ENCODE results near the gene COL1A2. TPM values are rescaled to one million over a fixed set of nuclear protein-coding genes. Genes with fewer than 3 reads are reported as not detected.

The COL1A2 gene
- total and polyA plus RNA-seq, 2 of the 4 experiments (the other 2 are of a cell fraction), result 1,211 to 4,454 TPM

GRCh38 chr7:94380264-94380663 lies 14.4 kb upstream of the COL1A2 start:
- DNase-seq (no peak), ATAC-seq (ENCODE audit: low read depth) (no peak)
- Histone ChIP-seq H2AK5ac (ENCODE audit: low read depth, low read length) (no peak overlapping the region), H3K9me3 (ENCODE audit: control insufficient read depth, insufficient read depth, low read length) (no peaks in the 10 kb centered on the region), H3K9ac (ENCODE audit: low read depth, low read length) (no peak overlapping the region), H3K23ac (ENCODE audit: low read depth, low read length) (no peak overlapping the region), H3K4me3 (ENCODE audit: insufficient read depth, low read depth, low read length) (no peak overlapping the region), H4K5ac (ENCODE audit: low read depth, low read length) (no peak overlapping the region), H4K20me1 (ENCODE audit: insufficient read depth, low read length) (no peaks in the 10 kb centered on the region), H3K4me2 (ENCODE audit: low read depth, low read length) (no peak overlapping the region), H3K27ac (ENCODE audit: insufficient read depth, low read length) (no peak overlapping the region), H3K56ac (ENCODE audit: extremely low read depth, insufficient read depth, low read length) (no peak overlapping the region), H2BK120ac (ENCODE audit: low read depth, low read length) (peak overlapping the region; percentile 2; the same call in 1 of the 2 replicates), H2AK9ac (replicated peaks; ENCODE audit: low read depth, low read length, poor library complexity) (no peak overlapping the region), H3K9me1 (ENCODE audit: insufficient read depth, low read length) (peaks cover 5% of the 10 kb centered on the region; the same call in 1 of the 2 replicates), H4K91ac (ENCODE audit: insufficient read depth, low read depth, low read length) (no peak overlapping the region), H3K18ac (ENCODE audit: low read depth, low read length) (peak overlapping the region; percentile 41; the same call in 1 of the 2 replicates), H2BK5ac (ENCODE audit: low read depth, low read length, poor library complexity, severe bottlenecking) (no peak overlapping the region), H4K8ac (ENCODE audit: low read depth in 2 of 2, low read length in 2 of 2) (no peak overlapping the region), H2BK15ac (ENCODE audit: low read depth, low read length) (0 out of 3 replicates have a peak overlapping the region, but pooled peaks have one; percentile 1), H3K14ac (replicated peaks; ENCODE audit: low read depth, low read length) (no peak overlapping the region), H3K27me3 (ENCODE audit: control insufficient read depth, insufficient read depth, low read length) (no peaks in the 10 kb centered on the region), H3K4ac (ENCODE audit: low read depth, low read length) (no peak overlapping the region), H3K36me3 (ENCODE audit: control insufficient read depth, insufficient read depth, low read length) (no peaks in the 10 kb centered on the region), H2AFZ (replicated peaks; ENCODE audit: low read length, poor library complexity) (no peak overlapping the region), H2BK20ac (ENCODE audit: low read depth, low read length) (no peak overlapping the region), H3K79me1 (ENCODE audit: low read depth in 1 of 2, low read length in 2 of 2) (peaks cover 22 to 28% of the 10 kb centered on the region in 2 experiments; a peak in 3 of 4 replicates), H3K4me1 (ENCODE audit: control insufficient read depth, insufficient read depth, low read length) (peaks cover 25% of the 10 kb centered on the region)
- BruUV-seq (replicated peaks), result no TSS peak
- TF ChIP-seq RAD21 (IDR thresholded peaks at IDR 0.05; ENCODE audit: low read length) (no peak), NFE2L2 (IDR thresholded peaks at IDR 0.05; ENCODE audit: low read depth, low read length) (peak; percentile 21; the same call in 1 of the 2 replicates)
- intact Hi-C loops (cut with micrococcal nuclease) (no loop called here), dilution Hi-C loops (cut with HindIII; ENCODE audit: low sequenced_read_pairs, unreplicated experiment) (no loop called here), in situ Hi-C loops (cut with MboI; ENCODE audit: low sequenced_read_pairs) (no loop called here)
- ChIA-PET POLR2A (ENCODE audit: unreplicated experiment) (interaction anchor here (1.4 kb wide), 1 partner anchor 9 kb away, joined by 3 read pairs; no protein-coding TSS in a partner anchor), CTCF (interaction anchor here (0.6 to 1.4 kb wide), 3 partner anchors 84 to 437 kb away, joined by 3 to 8 read pairs (median 3); no protein-coding TSS in a partner anchor)
